Gastroesophageal sphincter (tissue), 4 donors: Measurements from ENCODE around the gene ARHGAP9. TPM values are rescaled to one million over a fixed set of nuclear protein-coding genes. Genes with fewer than 3 reads are reported as not detected.
"Not testable (repeated sequence)": the region's sequence is repeated elsewhere in the genome, so short reads cannot be mapped to it uniquely, and the experiment has no call there.

ENCODE experiments used
- ATAC-seq: fragments of 150-250 bp; one replicate; pipeline ENCODE4 v1.9.1; 2016; ENCODE audit warnings: mild to moderate bottlenecking, moderate library complexity
- H3K27ac ChIP-seq, 4 donors: fragments of 200-600 bp; sonication (generic) in 3 of 4; 1 replicate in 3 of 4; 2 replicates in 1 of 4; pipeline ENCODE4 v1.5.1; 2016 to 2019
- H3K27me3 ChIP-seq: fragments of 200-600 bp; sonication (generic); one replicate; pipeline ENCODE4 v1.5.1; 2019
- H3K36me3 ChIP-seq, 2 donors: fragments of 200-600 bp; sonication (generic); one replicate each; pipeline ENCODE4 v1.5.1; 2019; ENCODE audit warnings: control low read depth in 1 of 2
- H3K4me1 ChIP-seq, 3 donors: fragments of 200-600 bp; sonication (generic); 1 replicate in 2 of 3; 2 replicates in 1 of 3; pipeline ENCODE4 v1.5.1; 2016 to 2019; ENCODE audit warnings: control low read depth in 2 of 3
- H3K4me3 ChIP-seq, 2 donors: fragments of 200-600 bp; sonication (generic); one replicate each; pipeline ENCODE4 v1.5.1; 2019; ENCODE audit warnings: mild to moderate bottlenecking in 1 of 2, moderate library complexity in 1 of 2
- H3K9me3 ChIP-seq, 3 donors: fragments of 200-600 bp; sonication (generic); one replicate each; pipeline ENCODE4 v1.5.1; 2017 to 2019; ENCODE audit warnings: control low read depth in 2 of 3
- EP300 ChIP-seq: sonication (generic); formaldehyde crosslinking; IDR thresholded peaks from one replicate; pipeline ENCODE4 v1.6.1; 2017; ENCODE audit warnings: antibody characterized with exemption, mild to moderate bottlenecking
- POLR2A ChIP-seq, 2 donors: fragments of 450-650 bp; IDR thresholded peaks; one replicate each; pipeline ENCODE4 v1.6.1; 2017; ENCODE audit warnings: antibody characterized with exemption in 2 of 2, mild to moderate bottlenecking in 2 of 2, moderate library complexity in 1 of 2
- POLR2AphosphoS5 ChIP-seq: sonication (generic); formaldehyde crosslinking; IDR thresholded peaks from one replicate; pipeline ENCODE4 v1.6.1; 2017; ENCODE audit warnings: antibody characterized with exemption
- WGBS, 2 donors: methylation state at CpG; one replicate each; pipeline ENCODE4 v1.1.5; 2018; ENCODE audit warnings: low coverage in 1 of 2; 5-methylcytosine and 5-hydroxymethylcytosine counted together
- total RNA-seq, 4 donors: library from RNA; depleted of rRNA; stranded (reverse); fragments of >200 nt; gene quantifications; one replicate each; pipeline ENCODE4 v1.1.0, GENCODE V29; 2016
- TF ChIP-seq, protein P1 (sequence below), 4 experiments: fragments of 200-600 bp in 2 of 4; fragments of 450-650 bp in 2 of 4; sonication (generic) in 1 of 4; IDR thresholded peaks; one replicate each; pipeline ENCODE4 v1.5.1; 2017 to 2019; ENCODE audit warnings: antibody characterized with exemption in 4 of 4, mild to moderate bottlenecking in 2 of 4, moderate library complexity in 2 of 4

The ARHGAP9 gene
- total RNA-seq, 4 donors from 2014 or later: 5.6 to 13.1 (median 8.9) TPM

DNA sequence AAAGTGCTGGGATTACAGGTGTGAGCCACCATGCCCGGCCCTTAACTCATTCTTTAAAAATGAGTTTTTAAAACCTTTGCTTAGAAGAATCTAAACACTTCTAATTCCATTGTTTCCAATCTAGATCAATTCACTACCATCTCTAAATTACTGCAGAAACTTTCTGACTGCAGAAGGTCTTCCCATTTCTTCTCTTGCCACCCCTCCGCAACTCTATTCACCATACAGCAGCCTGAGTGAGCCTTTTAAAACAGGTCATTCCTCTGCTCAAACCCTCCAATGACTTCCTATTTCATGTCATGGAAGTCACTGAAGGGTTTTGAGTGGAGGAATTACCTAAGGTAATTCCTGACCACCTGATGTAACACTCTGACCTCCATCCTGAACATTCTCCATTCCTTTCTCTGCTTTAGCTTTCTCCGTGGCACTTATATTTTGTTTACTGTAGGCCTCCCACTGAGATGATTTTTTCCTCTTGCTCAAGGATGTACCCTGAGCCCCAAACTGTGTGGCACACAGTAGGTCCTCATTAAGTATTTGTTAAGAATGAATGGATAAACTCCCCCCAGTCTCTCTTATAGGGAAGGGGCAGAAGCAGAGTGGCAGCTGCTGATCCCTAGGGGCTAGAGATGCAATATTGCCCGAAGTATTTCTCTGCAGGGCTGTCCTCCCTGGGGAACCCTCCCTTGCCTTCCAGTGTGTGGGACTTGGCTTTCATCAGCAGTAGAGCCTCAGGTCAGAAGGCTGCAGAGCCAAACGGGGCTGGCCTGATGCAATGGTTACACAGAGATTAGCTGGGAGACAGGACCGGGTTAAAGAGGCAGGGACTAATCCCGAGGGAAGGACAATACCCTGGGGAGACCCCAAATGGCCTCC, 39.5 kb upstream of the ARHGAP9 start:
- TF ChIP-seq POLR2AphosphoS5 (no peak), EP300 (no peak), POLR2A (IDR thresholded peaks at IDR 0.05) (no peak)
- TF ChIP-seq, protein P1, sequence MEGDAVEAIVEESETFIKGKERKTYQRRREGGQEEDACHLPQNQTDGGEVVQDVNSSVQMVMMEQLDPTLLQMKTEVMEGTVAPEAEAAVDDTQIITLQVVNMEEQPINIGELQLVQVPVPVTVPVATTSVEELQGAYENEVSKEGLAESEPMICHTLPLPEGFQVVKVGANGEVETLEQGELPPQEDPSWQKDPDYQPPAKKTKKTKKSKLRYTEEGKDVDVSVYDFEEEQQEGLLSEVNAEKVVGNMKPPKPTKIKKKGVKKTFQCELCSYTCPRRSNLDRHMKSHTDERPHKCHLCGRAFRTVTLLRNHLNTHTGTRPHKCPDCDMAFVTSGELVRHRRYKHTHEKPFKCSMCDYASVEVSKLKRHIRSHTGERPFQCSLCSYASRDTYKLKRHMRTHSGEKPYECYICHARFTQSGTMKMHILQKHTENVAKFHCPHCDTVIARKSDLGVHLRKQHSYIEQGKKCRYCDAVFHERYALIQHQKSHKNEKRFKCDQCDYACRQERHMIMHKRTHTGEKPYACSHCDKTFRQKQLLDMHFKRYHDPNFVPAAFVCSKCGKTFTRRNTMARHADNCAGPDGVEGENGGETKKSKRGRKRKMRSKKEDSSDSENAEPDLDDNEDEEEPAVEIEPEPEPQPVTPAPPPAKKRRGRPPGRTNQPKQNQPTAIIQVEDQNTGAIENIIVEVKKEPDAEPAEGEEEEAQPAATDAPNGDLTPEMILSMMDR (IDR thresholded peaks at IDR 0.05): no peak
- H3K27ac ChIP-seq: peak overlapping the region; percentile 93 to 99 (median 98)
- peaks cover 7 to 38% of the 10 kb centered on the region in 2 donors for H3K36me3 ChIP-seq
- no peaks in the 10 kb centered on the region for H3K27me3 ChIP-seq
- no peak for ATAC-seq
- no peaks in the 10 kb centered on the region for H3K9me3 ChIP-seq
- WGBS, 2 donors: 16 to 39% methylated on average over 3 to 7 of the region's 7 CpGs
- H3K4me1 ChIP-seq: peaks cover 5 to 67% (median 42%) of the 10 kb centered on the region in 3 donors
- peak overlapping the region; percentile 74 to 79 for H3K4me3 ChIP-seq

DNA sequence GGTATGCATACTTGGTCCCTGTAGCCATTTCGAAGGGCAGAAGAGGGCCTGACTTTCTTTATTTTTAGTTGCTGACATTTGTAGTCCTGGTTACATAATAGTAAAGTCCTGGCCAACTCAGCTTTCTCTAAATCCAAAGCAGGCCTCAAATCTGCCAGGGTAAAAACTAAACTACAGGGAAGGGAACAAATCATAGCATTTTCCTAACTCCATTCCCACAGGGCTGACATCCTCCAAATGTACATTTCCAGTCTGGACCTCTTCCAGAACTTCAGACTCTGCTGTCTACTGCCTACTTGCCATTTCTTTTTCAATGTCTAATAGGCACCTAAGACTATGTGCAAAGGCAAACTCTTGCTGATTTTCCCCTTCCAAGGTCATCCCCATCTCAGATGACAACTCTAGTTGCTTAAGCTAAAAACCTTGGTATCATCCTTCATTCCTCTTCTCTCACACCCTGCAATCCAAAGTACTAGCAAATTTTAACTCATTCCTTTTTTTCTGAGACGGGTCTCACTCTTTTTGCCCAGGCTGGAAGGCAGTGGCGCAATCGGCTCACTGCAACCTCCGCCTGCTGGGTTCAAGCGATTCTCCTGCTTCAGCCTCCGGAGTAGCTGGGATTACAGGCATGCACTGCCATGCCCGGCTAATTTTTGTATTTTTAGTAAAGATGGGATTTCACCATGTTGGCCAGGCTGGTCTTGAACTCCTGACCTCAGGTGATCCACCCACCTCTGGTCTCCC, 38.7 kb upstream of the ARHGAP9 start:
- Histone ChIP-seq H3K36me3 (peaks cover 7 to 41% of the 10 kb centered on the region in 2 donors), H3K27ac (peak overlapping the region; percentile 93 to 99 (median 98)), H3K27me3 (no peaks in the 10 kb centered on the region), H3K4me1 (peaks cover 5 to 59% (median 36%) of the 10 kb centered on the region in 3 donors), H3K9me3 (no peaks in the 10 kb centered on the region), H3K4me3 (peak overlapping the region; percentile 74 to 79)
- 46 to 65% methylated on average over 6 to 7 of the region's 8 CpGs for WGBS, 2 donors
- TF ChIP-seq POLR2AphosphoS5: peak; percentile 47
- TF ChIP-seq EP300: no peak
- ATAC-seq: no peak

DNA sequence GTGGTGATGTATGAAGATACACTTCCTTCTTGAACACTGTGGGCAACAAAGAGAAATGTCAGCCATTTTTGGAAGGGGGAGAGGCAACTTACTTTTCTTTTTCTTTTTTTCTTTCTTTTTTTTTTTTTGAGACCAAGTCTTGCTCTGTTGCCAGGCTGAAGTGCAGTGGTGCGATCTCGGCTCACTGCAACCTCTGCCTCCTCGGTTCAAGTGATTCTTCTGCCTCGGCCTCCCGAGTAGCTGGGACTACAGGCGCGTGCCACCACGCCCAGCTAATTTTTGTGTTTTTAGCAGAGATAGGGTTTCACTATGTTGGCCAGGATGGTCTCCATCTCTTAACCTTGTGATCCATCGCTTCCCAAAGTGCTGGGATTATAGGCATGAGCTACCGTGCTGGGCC, 38.1 kb upstream of the ARHGAP9 start:
- not testable (repeated sequence) for H3K27me3 ChIP-seq, ATAC-seq, H3K9me3 ChIP-seq
- 60 to 82% methylated on average over 8 to 9 of the region's 10 CpGs for WGBS, 2 donors
- Histone ChIP-seq H3K4me3 (peak overlapping the region in 1 of 2 donors; percentile 79), H3K27ac (peak overlapping the region; percentile 93 to 99 (median 98)), H3K36me3 (peaks cover 7 to 47% of the 10 kb centered on the region in 2 donors), H3K4me1 (peaks cover 5 to 56% (median 36%) of the 10 kb centered on the region in 3 donors)

DNA sequence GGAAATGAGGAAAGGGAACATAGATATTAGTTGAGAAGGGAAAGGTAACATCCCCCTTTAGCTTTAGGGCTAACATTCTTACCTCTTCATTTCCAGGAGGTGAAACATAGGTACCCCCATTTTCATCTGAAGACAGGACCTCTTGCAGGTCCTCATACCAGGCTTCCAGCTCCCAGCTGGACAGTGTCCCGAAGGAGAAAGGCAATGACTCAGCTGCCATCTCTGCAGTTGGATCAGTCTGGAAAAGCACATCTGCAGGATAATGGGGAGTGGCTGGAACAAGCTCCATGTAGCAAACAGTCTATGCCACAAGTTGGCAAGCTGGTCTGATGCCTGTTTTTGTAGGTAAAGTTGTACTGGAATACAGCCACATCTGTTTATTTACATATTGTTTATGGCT, 37.5 kb upstream of the ARHGAP9 start:
- peak overlapping the region in 3 of 4 donors; percentile 97 to 99 (median 98) for H3K27ac ChIP-seq

DNA sequence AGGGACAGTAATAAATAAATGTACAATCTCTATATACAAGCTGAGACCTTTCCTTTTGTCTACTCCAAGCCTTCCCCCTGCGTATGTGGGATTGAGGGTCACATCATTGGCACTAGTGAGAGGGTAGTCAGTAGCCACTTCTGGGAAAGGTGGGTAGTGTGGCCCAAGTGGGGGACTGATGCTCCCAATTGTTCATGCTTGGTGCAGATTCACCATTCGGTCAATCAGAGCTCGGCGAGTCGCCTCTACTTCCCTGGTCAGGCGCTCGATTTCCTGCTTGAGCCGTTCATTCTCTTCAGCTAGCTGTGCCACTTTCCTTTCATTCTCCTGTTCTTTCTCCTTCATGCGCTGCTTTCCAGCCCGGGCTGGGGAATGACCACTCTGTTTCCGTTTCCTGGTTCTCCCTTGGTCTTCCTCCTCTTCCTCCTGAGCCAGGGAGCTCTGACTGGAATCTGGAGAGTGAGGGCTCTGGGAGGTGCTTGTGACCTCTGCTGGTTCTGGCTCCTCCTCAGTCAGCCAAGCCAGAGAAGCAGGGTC, 37.0 kb upstream of the ARHGAP9 start:
- peak overlapping the region in 3 of 4 donors; percentile 97 to 99 (median 98) for H3K27ac ChIP-seq
- H3K36me3 ChIP-seq: peaks cover 7 to 57% of the 10 kb centered on the region in 2 donors

More for the DNA sequence above, 37.5 kb upstream of the ARHGAP9 start:
- Histone ChIP-seq H3K27me3 (no peaks in the 10 kb centered on the region), H3K9me3 (no peaks in the 10 kb centered on the region), H3K36me3 (peaks cover 7 to 52% of the 10 kb centered on the region in 2 donors), H3K4me1 (peaks cover 5 to 54% (median 36%) of the 10 kb centered on the region in 3 donors), H3K4me3 (no peak overlapping the region)
- TF ChIP-seq POLR2AphosphoS5: no peak
- TF ChIP-seq, protein P1 (IDR thresholded peaks at IDR 0.05): no peak
- TF ChIP-seq EP300: no peak
- no peak for TF ChIP-seq POLR2A (IDR thresholded peaks at IDR 0.05)
- WGBS, 2 donors: 17% methylated on average over 1 of the region's 1 CpG; no CpG with 5 or more reads in 1 of the 2 donors
- ATAC-seq: no peak

More for the DNA sequence above, 37.0 kb upstream of the ARHGAP9 start:
- TF ChIP-seq POLR2A (IDR thresholded peaks at IDR 0.05): no peak
- TF ChIP-seq POLR2AphosphoS5: no peak
- TF ChIP-seq, protein P1 (IDR thresholded peaks at IDR 0.05): no peak
- no peak for TF ChIP-seq EP300
- H3K9me3 ChIP-seq: no peaks in the 10 kb centered on the region
- no peak for ATAC-seq
- no peak overlapping the region for H3K4me3 ChIP-seq
- peaks cover 5 to 49% (median 32%) of the 10 kb centered on the region in 3 donors for H3K4me1 ChIP-seq
- no peaks in the 10 kb centered on the region for H3K27me3 ChIP-seq
- WGBS, 2 donors: 50 to 84% methylated on average over 1 to 11 of the region's 11 CpGs
